Neutrophil (primary cell): Measurements from ENCODE around the gene AFDN.

Experiments used
- H3K27ac ChIP-seq: fragments of 200-600 bp; sonication (generic); 2 replicates; pipeline ENCODE4 v1.5.1; 2016; ENCODE audit warnings: mild to moderate bottlenecking, moderate library complexity
- H3K27me3 ChIP-seq: fragments of 200-600 bp; sonication (generic); 2 replicates; pipeline ENCODE4 v1.6.0; 2016; ENCODE audit warnings: mild to moderate bottlenecking
- H3K36me3 ChIP-seq: fragments of 200-600 bp; sonication (generic); 2 replicates; pipeline ENCODE4 v1.5.1; 2017
- H3K4me1 ChIP-seq, 2 experiments: fragments of 200-600 bp in 1 of 2; sonication (generic) in 1 of 2; 1 replicate in 1 of 2; 2 replicates in 1 of 2; pipeline versions ENCODE4 v1.5.1 to v1.6.1; 2013 to 2016; ENCODE audit warnings: low read depth in 1 of 2, low read length in 1 of 2, mild to moderate bottlenecking in 1 of 2, moderate library complexity in 1 of 2; ENCODE audit not compliant: control insufficient read depth in 1 of 2, insufficient read depth in 1 of 2
- H3K4me3 ChIP-seq, 2 experiments: fragments of 200-600 bp in 1 of 2; sonication (generic) in 1 of 2; 1 replicate in 1 of 2; 2 replicates in 1 of 2; pipeline ENCODE4 v1.5.1; 2013 to 2016; ENCODE audit warnings: low read depth in 1 of 2, low read length in 1 of 2, mild to moderate bottlenecking in 1 of 2, moderate library complexity in 1 of 2
- H3K9me3 ChIP-seq: fragments of 200-600 bp; sonication (generic); 2 replicates; pipeline ENCODE4 v1.5.1; 2016
- TF ChIP-seq, protein P1 (sequence below): fragments of 200-600 bp; sonication (generic); IDR thresholded peaks from 2 replicates; pipeline ENCODE4 v1.5.1; 2016; ENCODE audit warnings: antibody characterized with exemption

AFDN gene

GRCh38 chr6:167828325-167828956, 1.7 kb downstream of the AFDN start:
- Histone ChIP-seq H3K36me3 (no peaks in the 10 kb centered on the region), H3K4me3 (no peak overlapping the region), H3K4me1 (peaks cover 17 to 19% of the 10 kb centered on the region in 2 experiments), H3K9me3 (no peaks in the 10 kb centered on the region), H3K27me3 (peaks cover 98% of the 10 kb centered on the region), H3K27ac (no peak overlapping the region)
- TF ChIP-seq, protein P1, sequence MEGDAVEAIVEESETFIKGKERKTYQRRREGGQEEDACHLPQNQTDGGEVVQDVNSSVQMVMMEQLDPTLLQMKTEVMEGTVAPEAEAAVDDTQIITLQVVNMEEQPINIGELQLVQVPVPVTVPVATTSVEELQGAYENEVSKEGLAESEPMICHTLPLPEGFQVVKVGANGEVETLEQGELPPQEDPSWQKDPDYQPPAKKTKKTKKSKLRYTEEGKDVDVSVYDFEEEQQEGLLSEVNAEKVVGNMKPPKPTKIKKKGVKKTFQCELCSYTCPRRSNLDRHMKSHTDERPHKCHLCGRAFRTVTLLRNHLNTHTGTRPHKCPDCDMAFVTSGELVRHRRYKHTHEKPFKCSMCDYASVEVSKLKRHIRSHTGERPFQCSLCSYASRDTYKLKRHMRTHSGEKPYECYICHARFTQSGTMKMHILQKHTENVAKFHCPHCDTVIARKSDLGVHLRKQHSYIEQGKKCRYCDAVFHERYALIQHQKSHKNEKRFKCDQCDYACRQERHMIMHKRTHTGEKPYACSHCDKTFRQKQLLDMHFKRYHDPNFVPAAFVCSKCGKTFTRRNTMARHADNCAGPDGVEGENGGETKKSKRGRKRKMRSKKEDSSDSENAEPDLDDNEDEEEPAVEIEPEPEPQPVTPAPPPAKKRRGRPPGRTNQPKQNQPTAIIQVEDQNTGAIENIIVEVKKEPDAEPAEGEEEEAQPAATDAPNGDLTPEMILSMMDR: no peak

GRCh38 chr6:167829513-167829912, 2.8 kb downstream of the AFDN start:
- TF ChIP-seq, protein P1: no peak
- Histone ChIP-seq H3K27me3 (peaks cover 98% of the 10 kb centered on the region), H3K4me3 (no peak overlapping the region), H3K4me1 (peaks cover 17 to 19% of the 10 kb centered on the region in 2 experiments), H3K9me3 (no peaks in the 10 kb centered on the region), H3K36me3 (no peaks in the 10 kb centered on the region), H3K27ac (no peak overlapping the region)

GRCh38 chr6:167831281-167831828, 4.6 kb downstream of the AFDN start:
- H3K27me3 ChIP-seq: peaks cover 97% of the 10 kb centered on the region
- TF ChIP-seq, protein P1: no peak
- no peaks in the 10 kb centered on the region for H3K36me3 ChIP-seq
- H3K4me1 ChIP-seq: peaks cover 6 to 8% of the 10 kb centered on the region in 2 experiments
- no peak overlapping the region for H3K4me3 ChIP-seq
- H3K27ac ChIP-seq: no peak overlapping the region
- H3K9me3 ChIP-seq: no peaks in the 10 kb centered on the region

GRCh38 chr6:167832497-167833395, 6.0 kb downstream of the AFDN start:
- H3K4me3 ChIP-seq: no peak overlapping the region
- TF ChIP-seq, protein P1: no peak
- H3K36me3 ChIP-seq: no peaks in the 10 kb centered on the region
- peaks cover 2 to 6% of the 10 kb centered on the region in 2 experiments for H3K4me1 ChIP-seq
- no peak overlapping the region for H3K27ac ChIP-seq
- no peaks in the 10 kb centered on the region for H3K9me3 ChIP-seq
- H3K27me3 ChIP-seq: peaks cover 94% of the 10 kb centered on the region

DNA sequence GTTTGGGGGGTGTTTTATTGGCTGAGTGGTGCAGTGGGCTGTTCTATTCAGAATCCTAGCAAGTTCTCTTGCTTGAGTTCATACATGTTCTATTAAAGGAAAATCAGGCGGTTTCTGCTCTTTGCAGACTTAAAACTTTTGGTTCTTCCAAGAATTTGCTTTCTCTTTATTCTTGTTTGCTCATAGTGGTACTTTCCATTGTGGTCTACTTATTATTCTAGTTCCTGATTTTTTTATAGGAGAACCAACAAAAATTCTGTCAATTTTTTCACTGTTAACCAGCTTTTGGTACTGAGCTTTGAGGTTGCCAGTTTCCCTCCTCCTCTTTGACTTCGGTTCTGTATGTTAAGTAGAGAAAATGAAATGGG, 6.7 kb downstream of the AFDN start:
- Histone ChIP-seq H3K27me3 (peaks cover 94% of the 10 kb centered on the region), H3K27ac (no peak overlapping the region), H3K4me3 (no peak overlapping the region), H3K9me3 (no peaks in the 10 kb centered on the region), H3K36me3 (no peaks in the 10 kb centered on the region), H3K4me1 (no peaks in the 10 kb centered on the region)
- TF ChIP-seq, protein P1: no peak
